Panc1 (cell line): ENCODE measurements around the gene SLC12A4.

Source experiments
- POLR2AphosphoS5 ChIP-seq: IDR thresholded peaks from 2 replicates; pipeline ENCODE4 v1.6.1; 2012; ENCODE audit warnings: mild to moderate bottlenecking, low read depth, low read length, moderate library complexity
- TF ChIP-seq, protein P1 (sequence below), 2 experiments: IDR thresholded peaks; 2 replicates each; pipeline ENCODE4 v1.6.1; 2011 to 2012; ENCODE audit warnings: low read depth in 2 of 2, control low read depth in 1 of 2, low read length in 1 of 2, mild to moderate bottlenecking in 1 of 2, moderate library complexity in 1 of 2; ENCODE audit not compliant: insufficient read depth in 1 of 2
- TF ChIP-seq, protein P2 (sequence below): fragments of 450-650 bp; IDR thresholded peaks from 2 replicates; pipeline ENCODE4 v1.5.1; 2017; ENCODE audit warnings: mild to moderate bottlenecking

DNA sequence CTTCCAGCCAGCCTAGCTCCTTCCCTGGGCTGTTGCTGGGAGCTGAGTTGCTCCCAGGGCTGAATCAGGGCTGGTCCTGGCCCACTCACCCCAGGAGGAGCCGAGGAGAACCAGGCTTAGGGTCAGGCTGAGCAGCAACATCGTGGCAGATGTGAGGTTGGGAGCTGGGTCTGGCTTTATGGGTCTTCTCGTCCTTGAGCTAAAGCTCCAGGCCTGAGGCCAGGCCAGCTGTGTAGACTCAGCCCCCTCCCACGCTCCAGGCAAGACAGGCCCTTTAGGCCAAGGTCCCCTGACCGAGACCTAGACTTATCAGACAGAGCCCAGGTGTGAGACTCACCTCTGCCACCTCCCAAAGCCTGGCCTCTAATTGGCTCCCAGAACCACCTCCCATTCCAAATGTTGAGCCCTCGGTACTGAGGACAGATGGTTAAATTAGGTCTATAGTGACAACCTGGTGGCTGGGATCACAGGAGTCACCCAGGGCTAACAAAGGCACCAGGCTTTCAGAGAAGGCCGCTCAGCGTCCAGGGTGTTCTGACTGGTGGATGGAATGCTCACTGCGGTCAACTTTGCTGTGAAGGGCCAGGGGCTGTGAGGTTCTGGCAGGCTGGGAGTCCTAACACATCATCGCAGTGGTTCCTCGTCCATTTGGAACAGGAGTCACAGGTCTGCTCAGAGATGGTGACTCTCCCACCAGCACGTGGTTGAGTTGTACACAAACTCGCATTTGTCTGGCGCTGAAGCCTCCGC lies 36.5 kb downstream of the SLC12A4 start, which contains the start of gene CTRL:
- TF ChIP-seq, protein P1, sequence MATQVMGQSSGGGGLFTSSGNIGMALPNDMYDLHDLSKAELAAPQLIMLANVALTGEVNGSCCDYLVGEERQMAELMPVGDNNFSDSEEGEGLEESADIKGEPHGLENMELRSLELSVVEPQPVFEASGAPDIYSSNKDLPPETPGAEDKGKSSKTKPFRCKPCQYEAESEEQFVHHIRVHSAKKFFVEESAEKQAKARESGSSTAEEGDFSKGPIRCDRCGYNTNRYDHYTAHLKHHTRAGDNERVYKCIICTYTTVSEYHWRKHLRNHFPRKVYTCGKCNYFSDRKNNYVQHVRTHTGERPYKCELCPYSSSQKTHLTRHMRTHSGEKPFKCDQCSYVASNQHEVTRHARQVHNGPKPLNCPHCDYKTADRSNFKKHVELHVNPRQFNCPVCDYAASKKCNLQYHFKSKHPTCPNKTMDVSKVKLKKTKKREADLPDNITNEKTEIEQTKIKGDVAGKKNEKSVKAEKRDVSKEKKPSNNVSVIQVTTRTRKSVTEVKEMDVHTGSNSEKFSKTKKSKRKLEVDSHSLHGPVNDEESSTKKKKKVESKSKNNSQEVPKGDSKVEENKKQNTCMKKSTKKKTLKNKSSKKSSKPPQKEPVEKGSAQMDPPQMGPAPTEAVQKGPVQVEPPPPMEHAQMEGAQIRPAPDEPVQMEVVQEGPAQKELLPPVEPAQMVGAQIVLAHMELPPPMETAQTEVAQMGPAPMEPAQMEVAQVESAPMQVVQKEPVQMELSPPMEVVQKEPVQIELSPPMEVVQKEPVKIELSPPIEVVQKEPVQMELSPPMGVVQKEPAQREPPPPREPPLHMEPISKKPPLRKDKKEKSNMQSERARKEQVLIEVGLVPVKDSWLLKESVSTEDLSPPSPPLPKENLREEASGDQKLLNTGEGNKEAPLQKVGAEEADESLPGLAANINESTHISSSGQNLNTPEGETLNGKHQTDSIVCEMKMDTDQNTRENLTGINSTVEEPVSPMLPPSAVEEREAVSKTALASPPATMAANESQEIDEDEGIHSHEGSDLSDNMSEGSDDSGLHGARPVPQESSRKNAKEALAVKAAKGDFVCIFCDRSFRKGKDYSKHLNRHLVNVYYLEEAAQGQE (IDR thresholded peaks at IDR 0.05; ENCODE audit: insufficient read depth in 1 of 2, low read depth in 2 of 2, low read length in 1 of 2): no peak
- no peak for TF ChIP-seq POLR2AphosphoS5
- TF ChIP-seq, protein P2, sequence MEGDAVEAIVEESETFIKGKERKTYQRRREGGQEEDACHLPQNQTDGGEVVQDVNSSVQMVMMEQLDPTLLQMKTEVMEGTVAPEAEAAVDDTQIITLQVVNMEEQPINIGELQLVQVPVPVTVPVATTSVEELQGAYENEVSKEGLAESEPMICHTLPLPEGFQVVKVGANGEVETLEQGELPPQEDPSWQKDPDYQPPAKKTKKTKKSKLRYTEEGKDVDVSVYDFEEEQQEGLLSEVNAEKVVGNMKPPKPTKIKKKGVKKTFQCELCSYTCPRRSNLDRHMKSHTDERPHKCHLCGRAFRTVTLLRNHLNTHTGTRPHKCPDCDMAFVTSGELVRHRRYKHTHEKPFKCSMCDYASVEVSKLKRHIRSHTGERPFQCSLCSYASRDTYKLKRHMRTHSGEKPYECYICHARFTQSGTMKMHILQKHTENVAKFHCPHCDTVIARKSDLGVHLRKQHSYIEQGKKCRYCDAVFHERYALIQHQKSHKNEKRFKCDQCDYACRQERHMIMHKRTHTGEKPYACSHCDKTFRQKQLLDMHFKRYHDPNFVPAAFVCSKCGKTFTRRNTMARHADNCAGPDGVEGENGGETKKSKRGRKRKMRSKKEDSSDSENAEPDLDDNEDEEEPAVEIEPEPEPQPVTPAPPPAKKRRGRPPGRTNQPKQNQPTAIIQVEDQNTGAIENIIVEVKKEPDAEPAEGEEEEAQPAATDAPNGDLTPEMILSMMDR: no peak
